ENCODE results near the gene ANAPC5.

GRCh38 chr12:121346747-121347146 is 5.5 kb downstream of the ANAPC5 start:
- TF ChIP-seq CTCF (IDR thresholded peaks at IDR 0.05) = no peak
- TF ChIP-seq POLR2A (IDR thresholded peaks at IDR 0.05) = no peak
- no peak for TF ChIP-seq POLR2AphosphoS5 (IDR thresholded peaks at IDR 0.05)

Data from prostate gland (tissue), 2 donors.